GM19463 (cell line): ENCODE data around the gene PPM1M.
A peak's percentile ranks its signal among the peaks of the same experiment; 100 is the strongest.

Source experiments
- ATAC-seq: cut with Tn5 transposase; IDR thresholded peaks from one replicate; pipeline ENCODE4 v1.9.1; 2021; ENCODE audit warnings: mild to moderate bottlenecking, moderate library complexity; ENCODE audit not compliant: unreplicated experiment

PPM1M gene, protein sequence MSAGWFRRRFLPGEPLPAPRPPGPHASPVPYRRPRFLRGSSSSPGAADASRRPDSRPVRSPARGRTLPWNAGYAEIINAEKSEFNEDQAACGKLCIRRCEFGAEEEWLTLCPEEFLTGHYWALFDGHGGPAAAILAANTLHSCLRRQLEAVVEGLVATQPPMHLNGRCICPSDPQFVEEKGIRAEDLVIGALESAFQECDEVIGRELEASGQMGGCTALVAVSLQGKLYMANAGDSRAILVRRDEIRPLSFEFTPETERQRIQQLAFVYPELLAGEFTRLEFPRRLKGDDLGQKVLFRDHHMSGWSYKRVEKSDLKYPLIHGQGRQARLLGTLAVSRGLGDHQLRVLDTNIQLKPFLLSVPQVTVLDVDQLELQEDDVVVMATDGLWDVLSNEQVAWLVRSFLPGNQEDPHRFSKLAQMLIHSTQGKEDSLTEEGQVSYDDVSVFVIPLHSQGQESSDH

DNA sequence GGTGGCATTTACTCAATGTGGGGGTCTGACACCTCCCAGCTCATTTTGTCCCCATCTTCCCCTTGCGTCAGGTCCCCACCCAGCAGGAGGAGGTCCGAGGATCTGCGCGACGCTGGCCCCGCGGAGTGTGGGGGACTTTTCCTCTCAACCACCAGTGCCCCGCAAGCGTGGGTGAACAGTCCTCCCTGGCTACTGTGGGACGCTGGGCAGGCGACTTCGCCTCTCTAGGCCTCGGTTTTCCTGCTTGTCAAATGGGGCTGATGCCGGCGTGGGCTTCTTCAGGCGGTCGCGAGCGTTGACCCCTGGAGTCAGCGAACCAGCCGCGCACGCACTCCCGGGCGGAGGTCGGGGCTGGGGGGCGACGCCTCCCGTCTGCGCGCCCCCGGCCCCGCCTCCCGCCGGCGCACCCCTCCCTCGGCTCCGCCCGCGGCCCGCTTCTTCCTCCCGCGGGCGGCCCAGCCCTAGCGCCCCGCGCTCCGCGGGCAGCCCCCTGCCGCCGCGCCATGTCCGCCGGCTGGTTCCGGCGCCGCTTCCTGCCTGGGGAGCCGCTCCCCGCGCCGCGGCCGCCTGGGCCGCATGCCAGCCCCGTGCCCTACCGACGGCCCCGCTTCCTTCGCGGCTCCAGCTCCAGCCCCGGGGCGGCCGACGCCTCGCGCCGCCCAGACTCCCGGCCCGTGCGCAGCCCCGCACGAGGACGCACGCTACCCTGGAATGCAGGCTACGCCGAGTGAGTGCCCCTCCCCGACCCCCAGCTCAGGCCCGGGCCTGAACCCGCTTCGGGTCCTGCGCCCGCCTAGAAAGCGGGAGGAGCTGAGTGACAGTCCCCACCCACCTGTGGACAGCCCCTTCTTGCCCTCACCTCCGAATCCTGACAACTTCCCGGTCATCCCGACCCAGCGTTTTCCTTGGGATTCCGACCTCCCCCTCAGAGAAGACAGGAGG, at the start of gene PPM1M:
Gene PPM1M, plus strand, starts transcription at position 438 of the 942 bp plus-strand sequence. Its CDS starts 66 bp downstream, at position 504.
- peak; percentile 31 for ATAC-seq

DNA sequence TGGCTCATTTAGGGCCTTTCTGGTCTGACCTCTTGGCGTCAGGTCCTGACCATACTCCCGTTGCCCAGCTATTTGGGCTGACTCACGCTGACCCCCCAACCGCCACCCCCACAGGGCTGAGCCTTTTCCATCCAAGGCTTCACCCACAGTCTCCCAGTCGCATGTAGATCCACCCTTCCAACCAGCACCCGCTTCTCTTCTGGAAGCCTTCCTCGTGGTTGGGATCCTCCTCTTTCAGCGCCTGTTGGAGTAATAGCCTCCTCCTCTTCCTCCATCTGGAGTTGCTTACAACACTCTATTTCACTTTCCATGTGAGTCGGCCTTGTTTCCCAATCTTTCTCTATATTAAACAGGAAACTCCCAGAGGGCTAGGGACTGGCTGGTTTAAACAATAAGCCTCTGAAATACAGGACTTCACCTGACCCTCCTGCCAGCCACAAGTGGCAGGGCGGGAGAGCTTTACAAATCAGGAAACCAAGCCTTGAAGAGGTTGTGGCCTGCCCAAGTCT, 49.7 kb upstream of the PPM1M start:
- ATAC-seq: no peak

DNA sequence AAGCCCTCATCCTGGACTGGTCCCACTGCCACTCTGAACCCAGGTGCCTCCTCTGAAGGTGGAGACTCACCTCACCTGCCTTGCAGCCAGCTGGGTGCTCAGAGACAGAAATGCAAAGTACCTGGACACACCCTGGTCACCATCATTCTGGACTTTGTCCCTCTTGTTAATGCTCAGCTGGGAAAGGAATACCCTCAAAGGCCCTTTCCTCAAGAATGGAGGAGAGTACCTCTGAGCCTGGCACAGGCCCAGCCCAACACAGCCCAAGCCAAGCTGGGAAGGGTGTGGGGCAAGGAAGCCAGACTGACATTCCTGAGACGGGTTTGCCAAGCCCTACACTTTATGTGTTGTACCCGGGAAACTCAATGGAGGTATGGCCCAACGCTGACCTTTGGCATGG, 48.6 kb upstream of the PPM1M start:
- ATAC-seq: no peak

DNA sequence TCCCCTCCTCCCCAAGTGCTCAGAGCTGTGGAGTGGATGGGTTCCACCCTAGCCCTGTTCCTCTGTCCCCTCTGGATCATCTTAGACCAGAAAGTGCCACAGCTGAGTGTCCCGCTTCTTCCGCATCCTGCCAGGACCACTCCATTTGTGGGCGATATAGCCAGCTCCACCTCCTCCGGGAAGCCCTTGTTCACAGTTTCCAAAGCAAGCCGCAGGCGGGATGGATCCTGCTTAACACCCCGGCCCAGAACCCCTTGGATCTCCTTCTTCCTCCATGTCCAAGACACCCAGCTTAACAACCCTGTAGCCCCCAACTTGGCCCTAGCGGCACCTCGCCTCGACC, 48.1 kb upstream of the PPM1M start:
- ATAC-seq: no peak

DNA sequence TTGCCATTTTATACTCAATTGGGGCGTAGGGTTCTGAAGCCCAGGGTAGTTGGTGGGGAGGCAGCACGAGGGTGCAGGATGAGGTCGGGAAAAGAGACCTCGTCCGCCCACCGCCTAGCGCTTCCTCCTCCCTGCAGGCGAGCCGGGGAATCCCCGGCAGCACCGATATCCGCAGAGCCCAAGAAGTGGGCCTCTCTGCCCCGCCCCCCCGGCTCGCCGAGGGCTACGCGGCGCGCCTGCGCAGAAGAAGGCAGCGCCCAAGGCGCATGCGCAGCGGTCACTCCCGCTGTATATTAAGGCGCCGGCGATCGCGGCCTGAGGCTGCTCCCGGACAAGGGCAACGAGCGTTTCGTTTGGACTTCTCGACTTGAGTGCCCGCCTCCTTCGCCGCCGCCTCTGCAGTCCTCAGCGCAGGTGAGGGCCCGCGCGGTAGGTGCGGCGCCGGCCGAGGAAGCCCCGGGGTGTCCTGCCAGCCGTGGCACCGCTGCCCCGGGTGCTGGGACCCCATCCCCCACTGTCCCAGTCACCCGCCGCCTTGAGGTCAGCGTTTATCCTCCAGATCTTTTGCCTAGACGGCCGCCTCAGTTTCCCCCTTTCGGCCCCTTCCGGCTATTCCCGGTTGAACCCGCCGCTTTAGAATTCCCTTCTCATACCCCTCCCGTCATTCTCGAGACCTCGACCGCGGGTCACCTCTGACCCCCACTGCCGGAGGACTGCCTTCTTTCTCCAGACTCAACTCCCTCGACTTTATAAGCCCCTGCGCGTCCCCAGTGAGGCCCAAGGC, 47.5 kb upstream of the PPM1M start, which contains the start of gene ALAS1:
Gene ALAS1, plus strand, starts transcription at position 319 of the 784 bp plus-strand sequence. CDS start 1,082 bp downstream, outside the sequence.
- peak; percentile 88 for ATAC-seq

DNA sequence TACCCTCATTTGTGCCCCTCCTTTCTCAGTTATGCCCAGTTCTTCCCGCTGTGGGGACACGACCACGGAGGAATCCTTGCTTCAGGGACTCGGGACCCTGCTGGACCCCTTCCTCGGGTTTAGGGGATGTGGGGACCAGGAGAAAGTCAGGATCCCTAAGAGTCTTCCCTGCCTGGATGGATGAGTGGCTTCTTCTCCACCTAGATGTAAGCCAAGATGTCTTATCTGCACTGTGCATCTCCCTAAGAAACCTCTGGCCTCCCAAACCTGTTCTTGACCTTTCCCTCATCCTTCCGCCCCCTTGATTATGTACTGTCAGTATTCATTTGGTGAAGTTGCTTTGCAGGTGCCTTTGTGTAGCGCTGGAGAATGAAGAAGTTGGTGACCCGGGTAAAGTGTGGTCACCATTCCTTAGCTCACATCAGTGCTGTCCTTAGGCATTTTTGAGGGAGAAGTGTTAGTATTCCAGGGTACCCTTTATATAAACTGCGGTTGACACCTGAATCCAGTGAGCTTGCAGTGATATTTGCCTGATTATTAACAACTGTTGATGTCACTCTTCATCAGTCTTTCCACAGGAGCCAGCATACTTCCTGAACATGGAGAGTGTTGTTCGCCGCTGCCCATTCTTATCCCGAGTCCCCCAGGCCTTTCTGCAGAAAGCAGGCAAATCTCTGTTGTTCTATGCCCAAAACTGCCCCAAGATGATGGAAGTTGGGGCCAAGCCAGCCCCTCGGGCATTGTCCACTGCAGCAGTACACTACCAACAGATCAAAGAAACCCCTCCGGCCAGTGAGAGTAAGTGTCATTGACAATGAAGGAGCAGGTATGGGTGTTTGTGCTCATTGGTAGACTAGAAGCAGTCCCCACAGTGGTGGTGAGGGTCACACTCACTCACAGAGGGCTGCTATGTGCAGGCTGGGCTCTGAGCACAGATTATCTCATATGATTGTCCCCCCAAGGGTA, 46.6 kb upstream of the PPM1M start:
- ATAC-seq: no peak

DNA sequence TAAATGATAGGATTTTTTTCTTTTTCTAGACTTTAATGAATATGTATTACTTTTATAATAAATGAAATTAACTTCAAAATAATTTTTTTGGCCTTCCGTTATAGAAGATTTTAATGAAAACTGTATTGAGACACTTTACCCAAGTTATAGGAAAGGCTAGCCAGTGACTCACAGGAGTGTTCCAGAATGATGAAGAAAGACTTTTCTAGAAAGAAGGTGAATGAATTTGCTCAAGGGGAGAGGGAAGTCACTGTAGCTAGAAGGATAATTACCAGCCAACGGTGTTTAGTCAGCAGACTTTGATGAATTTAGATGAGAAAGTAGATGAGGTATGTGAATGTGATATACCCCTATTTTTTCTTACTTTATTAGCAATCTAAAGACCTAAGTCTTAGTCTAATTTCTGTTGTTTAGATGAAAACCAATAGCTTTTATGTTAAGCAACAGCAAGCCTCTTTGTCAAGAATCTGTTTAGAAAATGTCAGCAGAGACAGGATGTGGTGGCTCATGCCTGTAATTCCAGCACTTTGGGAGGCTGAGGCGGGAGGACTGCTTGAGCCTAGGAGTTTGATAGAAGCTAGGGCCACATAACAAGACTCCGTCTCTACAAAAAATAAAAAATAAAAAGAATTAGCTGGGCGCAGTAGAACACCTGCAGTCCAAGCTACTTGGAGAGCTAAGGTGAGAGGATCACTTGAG, 44.4 kb upstream of the PPM1M start:
- ATAC-seq: no peak

DNA sequence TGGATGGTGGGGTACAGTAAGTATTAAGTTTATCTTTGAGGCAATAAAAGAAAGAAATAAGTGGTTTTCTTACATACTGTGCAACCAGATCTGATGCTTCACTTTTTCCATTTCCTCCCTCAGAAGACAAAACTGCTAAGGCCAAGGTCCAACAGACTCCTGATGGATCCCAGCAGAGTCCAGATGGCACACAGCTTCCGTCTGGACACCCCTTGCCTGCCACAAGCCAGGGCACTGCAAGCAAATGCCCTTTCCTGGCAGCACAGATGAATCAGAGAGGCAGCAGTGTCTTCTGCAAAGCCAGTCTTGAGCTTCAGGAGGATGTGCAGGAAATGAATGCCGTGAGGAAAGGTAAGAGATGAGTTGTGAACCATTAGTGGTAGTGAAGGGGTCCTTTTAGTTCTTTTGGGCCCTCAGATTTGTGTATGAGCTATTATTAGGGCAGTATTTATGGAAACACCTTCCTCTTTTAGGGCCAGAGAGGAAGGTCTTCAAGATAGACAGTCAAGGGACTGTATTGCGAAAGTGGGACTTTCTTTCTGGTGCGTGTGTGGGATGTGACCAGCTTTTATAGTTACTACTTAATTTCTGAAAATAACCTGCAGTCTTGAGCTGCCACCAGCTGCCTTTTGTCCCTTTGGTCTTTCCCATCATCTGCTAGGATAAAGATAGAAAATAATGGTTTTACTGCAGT, 43.0 kb upstream of the PPM1M start:
- no peak for ATAC-seq

DNA sequence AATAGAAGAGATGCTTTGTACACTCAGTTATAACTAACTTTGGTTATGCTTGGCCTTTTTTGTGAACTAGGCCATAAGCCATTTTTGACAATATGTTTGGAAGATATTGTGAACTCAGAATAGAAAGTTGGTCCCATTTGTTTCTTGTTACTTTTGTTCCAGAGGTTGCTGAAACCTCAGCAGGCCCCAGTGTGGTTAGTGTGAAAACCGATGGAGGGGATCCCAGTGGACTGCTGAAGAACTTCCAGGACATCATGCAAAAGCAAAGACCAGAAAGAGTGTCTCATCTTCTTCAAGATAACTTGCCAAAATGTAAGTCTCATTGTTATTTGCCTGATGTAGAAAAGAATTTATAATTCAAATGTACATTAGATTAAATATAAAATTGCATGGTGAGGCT, 41.9 kb upstream of the PPM1M start:
- no peak for ATAC-seq

DNA sequence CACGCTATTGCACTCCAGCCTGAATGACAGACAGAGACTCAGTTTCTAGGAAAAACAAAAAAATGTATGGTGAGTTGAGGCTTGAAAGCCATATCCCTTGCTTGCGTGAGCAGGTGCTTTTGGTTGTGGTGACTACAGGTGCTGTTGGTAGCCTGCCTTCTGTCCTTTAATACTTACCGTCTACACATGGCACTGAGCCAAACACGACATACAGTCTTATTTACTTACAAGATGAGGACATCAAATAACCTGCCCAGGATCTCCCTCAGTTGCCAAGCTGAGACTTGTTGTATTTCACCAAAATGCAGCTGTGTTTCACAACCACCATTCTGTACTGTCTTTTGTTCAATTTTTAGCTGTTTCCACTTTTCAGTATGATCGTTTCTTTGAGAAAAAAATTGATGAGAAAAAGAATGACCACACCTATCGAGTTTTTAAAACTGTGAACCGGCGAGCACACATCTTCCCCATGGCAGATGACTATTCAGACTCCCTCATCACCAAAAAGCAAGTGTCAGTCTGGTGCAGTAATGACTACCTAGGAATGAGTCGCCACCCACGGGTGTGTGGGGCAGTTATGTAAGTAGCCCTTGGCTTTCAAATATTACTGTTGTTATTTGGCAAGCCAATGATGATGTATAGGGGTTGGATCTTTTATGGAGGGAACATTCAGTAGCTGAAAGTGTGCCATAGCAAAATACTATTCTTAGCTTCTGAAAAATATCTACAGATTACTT, 41.1 kb upstream of the PPM1M start:
- no peak for ATAC-seq

DNA sequence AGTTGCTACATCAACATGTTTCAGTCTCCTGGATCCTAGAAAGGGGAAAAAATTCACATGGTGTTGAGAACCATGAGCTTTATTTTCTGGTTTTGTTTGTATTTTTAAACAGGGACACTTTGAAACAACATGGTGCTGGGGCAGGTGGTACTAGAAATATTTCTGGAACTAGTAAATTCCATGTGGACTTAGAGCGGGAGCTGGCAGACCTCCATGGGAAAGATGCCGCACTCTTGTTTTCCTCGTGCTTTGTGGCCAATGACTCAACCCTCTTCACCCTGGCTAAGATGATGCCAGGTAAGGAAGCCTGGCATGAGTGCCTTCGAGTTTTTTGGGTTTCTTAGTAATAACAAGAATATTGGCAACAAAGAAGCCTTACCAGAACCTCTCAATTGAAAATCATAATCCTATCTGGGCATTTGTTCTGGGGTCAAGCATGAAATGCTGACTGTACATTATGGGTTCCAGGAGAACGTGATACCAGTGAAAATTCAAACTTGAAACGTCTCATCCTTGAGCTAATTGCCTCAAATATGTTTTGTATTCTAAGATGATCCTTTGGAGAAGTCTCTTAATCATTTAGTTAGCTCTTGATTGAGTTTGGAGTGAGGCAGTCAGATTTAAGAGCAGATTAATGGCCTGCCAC, 39.7 kb upstream of the PPM1M start:
- no peak for ATAC-seq

DNA sequence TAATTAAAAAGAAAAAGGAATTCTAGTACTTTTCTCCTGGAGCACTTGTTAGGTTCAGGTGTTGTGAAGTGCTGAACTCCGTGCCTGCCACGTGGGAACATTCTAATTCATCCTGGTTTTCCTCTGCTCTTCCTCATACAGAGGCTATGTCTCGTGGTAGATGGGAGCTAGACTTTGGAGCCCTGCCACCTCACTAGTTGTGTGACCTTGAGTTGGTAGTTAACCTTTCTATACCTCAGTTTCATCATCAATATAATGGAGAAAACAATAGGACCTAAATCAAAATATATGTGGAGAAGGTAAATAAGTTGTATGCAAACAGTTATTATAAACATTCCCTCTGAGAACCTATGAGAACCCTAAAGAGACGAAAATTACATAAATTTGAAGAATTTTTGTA, 37.0 kb upstream of the PPM1M start:
- no peak for ATAC-seq

DNA sequence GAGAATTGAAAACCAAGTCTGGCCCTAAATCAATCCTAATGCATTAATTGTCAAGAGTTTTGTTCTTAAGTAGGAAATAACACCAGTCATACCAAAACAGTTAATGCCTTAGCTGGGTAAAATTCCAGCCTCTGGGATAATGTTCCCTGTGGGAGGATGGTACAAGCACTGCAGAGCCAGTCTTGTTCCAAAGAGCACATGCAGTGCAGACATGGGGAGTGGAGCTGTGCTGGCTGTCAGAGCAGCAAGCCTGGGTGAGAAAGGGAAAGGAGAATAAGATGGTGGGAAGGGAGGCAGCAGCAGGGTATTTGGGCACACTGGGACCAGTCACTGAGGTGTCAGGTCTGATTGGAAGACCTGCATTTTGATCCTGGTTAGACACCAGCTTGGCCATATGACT, 35.5 kb upstream of the PPM1M start:
- ATAC-seq: no peak

DNA sequence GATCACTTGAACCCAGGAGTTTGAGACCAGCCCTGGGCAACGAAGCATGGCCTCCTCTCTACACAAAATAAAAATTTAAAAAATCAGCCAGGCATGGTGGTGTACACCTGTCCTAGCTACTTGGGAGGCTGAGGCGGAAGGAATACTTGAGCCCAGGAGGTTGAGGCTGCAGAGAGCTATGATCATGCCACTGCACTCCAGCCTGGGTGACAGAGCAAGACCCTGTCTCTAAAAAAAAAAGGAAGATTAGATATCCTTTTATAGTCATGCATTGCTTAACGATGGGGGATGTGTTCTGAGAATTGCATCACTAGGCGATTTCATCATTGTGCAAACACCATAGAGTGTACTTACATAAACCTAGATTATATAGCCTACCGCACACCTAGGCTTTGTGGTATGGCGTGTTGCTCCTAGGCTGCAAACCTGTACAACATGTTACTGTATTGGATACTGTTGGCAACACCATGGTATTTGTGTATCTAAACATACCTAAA, 35.0 kb upstream of the PPM1M start:
- ATAC-seq: no peak

DNA sequence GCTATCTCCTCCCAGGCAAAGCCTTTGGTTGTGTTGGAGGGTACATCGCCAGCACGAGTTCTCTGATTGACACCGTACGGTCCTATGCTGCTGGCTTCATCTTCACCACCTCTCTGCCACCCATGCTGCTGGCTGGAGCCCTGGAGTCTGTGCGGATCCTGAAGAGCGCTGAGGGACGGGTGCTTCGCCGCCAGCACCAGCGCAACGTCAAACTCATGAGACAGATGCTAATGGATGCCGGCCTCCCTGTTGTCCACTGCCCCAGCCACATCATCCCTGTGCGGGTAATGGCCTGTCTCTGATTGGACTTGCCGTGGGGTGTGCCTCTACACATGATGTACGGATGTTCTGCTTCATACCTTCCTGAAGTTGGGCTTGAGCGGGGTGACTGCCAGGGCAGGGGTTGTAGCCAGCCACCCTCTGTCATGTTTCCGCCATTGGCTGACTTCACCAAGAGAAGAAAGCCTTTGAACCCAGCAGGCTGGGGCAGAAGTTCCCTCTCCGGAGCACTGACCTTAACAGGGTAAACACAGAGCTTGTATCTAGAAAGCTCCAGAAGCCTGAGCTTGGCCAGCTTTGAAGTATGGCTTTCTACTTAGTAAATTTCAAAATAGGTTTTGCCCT, 34.2 kb upstream of the PPM1M start:
- ATAC-seq: no peak

DNA sequence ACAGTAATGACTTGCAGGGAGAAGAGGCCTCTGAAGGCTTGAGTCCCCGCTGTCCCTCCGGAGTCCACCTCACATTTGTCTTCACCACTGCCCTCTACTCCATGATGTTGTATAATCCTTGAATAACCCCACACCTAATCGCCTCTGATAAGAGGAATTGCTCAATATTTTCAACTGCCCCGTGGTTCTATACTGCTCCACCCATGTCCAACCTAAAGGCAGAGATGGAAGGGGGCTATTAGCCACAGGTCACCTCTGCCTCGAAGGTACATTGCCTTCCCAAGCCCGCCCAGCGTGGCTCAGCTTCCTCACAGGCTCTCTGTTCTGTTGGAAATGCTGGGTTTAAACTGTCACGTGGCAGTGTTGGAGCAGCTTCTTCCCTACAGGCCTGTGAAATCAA, 32.6 kb upstream of the PPM1M start:
- ATAC-seq: no peak

DNA sequence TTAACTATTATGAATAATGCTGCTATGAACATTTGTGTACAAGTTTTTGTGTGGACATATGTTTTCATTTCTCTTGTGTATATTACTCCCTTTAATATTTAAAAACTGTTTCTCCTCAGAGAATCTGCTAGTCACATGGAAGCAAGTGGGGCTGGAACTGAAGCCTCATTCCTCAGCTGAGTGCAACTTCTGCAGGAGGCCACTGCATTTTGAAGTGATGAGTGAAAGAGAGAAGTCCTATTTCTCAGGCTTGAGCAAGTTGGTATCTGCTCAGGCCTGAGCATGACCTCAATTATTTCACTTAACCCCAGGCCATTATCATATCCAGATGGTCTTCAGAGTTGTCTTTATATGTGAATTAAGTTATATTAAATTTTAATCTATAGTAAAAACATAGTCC, 31.7 kb upstream of the PPM1M start:
- no peak for ATAC-seq
